ENCODE measurements around the gene ZNF830. TPM values are rescaled to one million over a fixed set of nuclear protein-coding genes. Genes with fewer than 3 reads are reported as not detected.

Gene ZNF830
- total and polyA plus RNA-seq, 2 of the 13 experiments (the other 11 are each of a cell fraction or from before 2014, with no cell fraction given): 6.1 to 19.0 TPM

DNA sequence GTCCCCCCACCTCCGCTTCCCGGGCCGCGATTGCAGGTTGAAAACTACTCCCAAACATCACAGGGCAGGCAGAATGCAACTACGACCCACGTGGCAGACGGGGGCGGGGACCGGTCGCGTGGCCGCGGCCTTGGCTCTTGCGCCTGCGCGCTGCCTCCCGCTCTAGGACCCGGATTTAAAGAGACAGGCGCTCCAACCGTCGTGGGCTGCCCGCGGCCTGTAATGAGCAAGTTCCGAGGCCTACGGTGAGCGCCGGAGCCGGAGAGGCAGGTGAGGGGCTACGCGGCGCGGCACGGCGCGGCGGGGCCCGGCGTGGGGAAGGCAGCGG, 19.0 kb downstream of the ZNF830 start, which contains the start of gene LIG3 (continued):
- TF ChIP-seq ZFP62 (CRISPR knock-in tag; IDR thresholded peaks at IDR 0.05) (no peak), ZSCAN22 (CRISPR knock-in tag; IDR thresholded peaks at IDR 0.05) (no peak), ZNF841 (CRISPR knock-in tag; IDR thresholded peaks at IDR 0.05; ENCODE audit: borderline replicate concordance) (no peak; the same call in 1 of the 2 replicates), HOXA5 (CRISPR knock-in tag; IDR thresholded peaks at IDR 0.05) (no peak), SRY (CRISPR knock-in tag; IDR thresholded peaks at IDR 0.05) (no peak), PRMT3 (CRISPR knock-in tag; IDR thresholded peaks at IDR 0.05; ENCODE audit: borderline replicate concordance, low read depth) (no peak), KLF11 (CRISPR knock-in tag; IDR thresholded peaks at IDR 0.05) (no peak), SOX6 (IDR thresholded peaks at IDR 0.05) (no peak), SOX6 (CRISPR knock-in tag; IDR thresholded peaks at IDR 0.05) (no peak), TBL1XR1 (IDR thresholded peaks at IDR 0.05; ENCODE audit: borderline replicate concordance, low read length, partially characterized antibody) (no peak), ZNF263 (CRISPR knock-in tag; IDR thresholded peaks at IDR 0.05) (no peak; the same call in 1 of the 2 replicates), ZNF546 (CRISPR knock-in tag; conservative IDR thresholded peaks at IDR 0.05) (peak; percentile 69; the same call in 1 of the 2 replicates), YEATS4 (CRISPR knock-in tag; IDR thresholded peaks at IDR 0.05; ENCODE audit: borderline replicate concordance) (peak; percentile 79), GTF3A (CRISPR knock-in tag; conservative IDR thresholded peaks at IDR 0.05) (no peak), ZNF253 (CRISPR knock-in tag; IDR thresholded peaks at IDR 0.05; ENCODE audit: borderline replicate concordance) (0 out of 2 replicates have a peak, but pooled peaks have one; percentile 20)
- TF ChIP-seq, protein P1, sequence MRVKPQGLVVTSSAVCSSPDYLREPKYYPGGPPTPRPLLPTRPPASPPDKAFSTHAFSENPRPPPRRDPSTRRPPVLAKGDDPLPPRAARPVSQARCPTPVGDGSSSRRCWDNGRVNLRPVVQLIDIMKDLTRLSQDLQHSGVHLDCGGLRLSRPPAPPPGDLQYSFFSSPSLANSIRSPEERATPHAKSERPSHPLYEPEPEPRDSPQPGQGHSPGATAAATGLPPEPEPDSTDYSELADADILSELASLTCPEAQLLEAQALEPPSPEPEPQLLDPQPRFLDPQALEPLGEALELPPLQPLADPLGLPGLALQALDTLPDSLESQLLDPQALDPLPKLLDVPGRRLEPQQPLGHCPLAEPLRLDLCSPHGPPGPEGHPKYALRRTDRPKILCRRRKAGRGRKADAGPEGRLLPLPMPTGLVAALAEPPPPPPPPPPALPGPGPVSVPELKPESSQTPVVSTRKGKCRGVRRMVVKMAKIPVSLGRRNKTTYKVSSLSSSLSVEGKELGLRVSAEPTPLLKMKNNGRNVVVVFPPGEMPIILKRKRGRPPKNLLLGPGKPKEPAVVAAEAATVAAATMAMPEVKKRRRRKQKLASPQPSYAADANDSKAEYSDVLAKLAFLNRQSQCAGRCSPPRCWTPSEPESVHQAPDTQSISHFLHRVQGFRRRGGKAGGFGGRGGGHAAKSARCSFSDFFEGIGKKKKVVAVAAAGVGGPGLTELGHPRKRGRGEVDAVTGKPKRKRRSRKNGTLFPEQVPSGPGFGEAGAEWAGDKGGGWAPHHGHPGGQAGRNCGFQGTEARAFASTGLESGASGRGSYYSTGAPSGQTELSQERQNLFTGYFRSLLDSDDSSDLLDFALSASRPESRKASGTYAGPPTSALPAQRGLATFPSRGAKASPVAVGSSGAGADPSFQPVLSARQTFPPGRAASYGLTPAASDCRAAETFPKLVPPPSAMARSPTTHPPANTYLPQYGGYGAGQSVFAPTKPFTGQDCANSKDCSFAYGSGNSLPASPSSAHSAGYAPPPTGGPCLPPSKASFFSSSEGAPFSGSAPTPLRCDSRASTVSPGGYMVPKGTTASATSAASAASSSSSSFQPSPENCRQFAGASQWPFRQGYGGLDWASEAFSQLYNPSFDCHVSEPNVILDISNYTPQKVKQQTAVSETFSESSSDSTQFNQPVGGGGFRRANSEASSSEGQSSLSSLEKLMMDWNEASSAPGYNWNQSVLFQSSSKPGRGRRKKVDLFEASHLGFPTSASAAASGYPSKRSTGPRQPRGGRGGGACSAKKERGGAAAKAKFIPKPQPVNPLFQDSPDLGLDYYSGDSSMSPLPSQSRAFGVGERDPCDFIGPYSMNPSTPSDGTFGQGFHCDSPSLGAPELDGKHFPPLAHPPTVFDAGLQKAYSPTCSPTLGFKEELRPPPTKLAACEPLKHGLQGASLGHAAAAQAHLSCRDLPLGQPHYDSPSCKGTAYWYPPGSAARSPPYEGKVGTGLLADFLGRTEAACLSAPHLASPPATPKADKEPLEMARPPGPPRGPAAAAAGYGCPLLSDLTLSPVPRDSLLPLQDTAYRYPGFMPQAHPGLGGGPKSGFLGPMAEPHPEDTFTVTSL (CRISPR knock-in tag; IDR thresholded peaks at IDR 0.05; ENCODE audit: borderline replicate concordance): no peak
- TF ChIP-seq, protein P2, sequence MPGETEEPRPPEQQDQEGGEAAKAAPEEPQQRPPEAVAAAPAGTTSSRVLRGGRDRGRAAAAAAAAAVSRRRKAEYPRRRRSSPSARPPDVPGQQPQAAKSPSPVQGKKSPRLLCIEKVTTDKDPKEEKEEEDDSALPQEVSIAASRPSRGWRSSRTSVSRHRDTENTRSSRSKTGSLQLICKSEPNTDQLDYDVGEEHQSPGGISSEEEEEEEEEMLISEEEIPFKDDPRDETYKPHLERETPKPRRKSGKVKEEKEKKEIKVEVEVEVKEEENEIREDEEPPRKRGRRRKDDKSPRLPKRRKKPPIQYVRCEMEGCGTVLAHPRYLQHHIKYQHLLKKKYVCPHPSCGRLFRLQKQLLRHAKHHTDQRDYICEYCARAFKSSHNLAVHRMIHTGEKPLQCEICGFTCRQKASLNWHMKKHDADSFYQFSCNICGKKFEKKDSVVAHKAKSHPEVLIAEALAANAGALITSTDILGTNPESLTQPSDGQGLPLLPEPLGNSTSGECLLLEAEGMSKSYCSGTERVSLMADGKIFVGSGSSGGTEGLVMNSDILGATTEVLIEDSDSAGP (CRISPR knock-in tag; IDR thresholded peaks at IDR 0.05; ENCODE audit: borderline replicate concordance): peak; percentile 100
- TF ChIP-seq, protein P3, sequence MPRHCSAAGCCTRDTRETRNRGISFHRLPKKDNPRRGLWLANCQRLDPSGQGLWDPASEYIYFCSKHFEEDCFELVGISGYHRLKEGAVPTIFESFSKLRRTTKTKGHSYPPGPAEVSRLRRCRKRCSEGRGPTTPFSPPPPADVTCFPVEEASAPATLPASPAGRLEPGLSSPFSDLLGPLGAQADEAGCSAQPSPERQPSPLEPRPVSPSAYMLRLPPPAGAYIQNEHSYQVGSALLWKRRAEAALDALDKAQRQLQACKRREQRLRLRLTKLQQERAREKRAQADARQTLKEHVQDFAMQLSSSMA (CRISPR knock-in tag; IDR thresholded peaks at IDR 0.05): 0 out of 2 replicates have a peak, but pooled peaks have one; percentile 39
- TF ChIP-seq, protein P4, sequence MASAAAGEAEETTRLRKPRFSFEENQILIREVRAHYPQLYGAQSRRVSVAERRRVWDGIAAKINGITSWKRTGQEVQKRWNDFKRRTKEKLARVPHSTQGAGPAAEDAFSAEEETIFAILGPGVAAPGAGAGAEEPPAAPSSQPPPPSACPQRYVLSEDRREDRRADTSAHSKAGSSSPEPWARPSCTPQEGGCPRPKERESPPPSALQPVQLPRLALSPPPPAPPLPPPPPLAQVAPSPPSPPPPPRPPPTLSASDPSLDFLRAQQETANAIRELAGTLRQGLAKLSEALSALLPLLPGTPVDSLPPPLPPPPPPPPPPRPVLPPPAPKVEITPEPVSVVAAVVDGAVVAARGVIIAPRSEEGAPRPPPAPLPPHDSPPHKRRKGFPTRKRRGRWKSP (CRISPR knock-in tag; IDR thresholded peaks at IDR 0.05): no peak
- TF ChIP-seq, protein P5, sequence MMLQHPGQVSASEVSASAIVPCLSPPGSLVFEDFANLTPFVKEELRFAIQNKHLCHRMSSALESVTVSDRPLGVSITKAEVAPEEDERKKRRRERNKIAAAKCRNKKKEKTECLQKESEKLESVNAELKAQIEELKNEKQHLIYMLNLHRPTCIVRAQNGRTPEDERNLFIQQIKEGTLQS (CRISPR knock-in tag; IDR thresholded peaks at IDR 0.05): peak; percentile 18; the same call in 1 of the 2 replicates
- TF ChIP-seq, protein P6, sequence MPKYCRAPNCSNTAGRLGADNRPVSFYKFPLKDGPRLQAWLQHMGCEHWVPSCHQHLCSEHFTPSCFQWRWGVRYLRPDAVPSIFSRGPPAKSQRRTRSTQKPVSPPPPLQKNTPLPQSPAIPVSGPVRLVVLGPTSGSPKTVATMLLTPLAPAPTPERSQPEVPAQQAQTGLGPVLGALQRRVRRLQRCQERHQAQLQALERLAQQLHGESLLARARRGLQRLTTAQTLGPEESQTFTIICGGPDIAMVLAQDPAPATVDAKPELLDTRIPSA (CRISPR knock-in tag; IDR thresholded peaks at IDR 0.05; ENCODE audit: borderline replicate concordance): no peak; the same call in 1 of the 2 replicates
